Measurements from ENCODE around the gene TOP3A.

Gene TOP3A

GRCh38 chr17:18231164-18231563, 83.6 kb downstream of the TOP3A start:
- DNase-seq (ENCODE audit: low read depth) = no peak

- DNase-seq (ENCODE audit: low read depth) = no peak
These were observed 84.3 kb downstream of the TOP3A start for GRCh38 chr17:18230288-18231141.

- no peak for DNase-seq (ENCODE audit: low read depth)
These were observed 85.0 kb downstream of the TOP3A start for GRCh38 chr17:18229771-18230170.

DNA sequence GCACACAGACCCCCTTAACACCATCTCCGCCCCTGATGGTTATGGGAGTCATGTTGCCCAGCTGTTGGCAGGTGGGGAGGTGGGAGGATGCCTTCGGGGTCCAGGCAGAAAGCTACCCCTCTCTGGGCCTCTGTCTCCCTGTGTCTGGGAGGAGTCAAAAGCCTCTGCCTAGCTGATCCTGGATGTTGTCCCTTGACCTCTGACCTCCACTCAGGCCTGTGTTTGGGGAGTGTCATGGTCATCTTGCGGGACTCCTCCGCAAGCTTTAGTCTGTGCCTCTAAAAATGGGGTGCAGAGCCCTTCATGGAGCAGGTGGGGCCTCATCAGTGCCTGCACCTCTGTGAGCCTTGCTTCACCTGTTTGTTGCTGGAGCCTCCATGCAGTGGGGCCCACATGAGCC, 85.5 kb downstream of the TOP3A start:
- no peak for DNase-seq (ENCODE audit: low read depth)

GRCh38 chr17:18228176-18228682, 86.6 kb downstream of the TOP3A start:
- no peak for DNase-seq (ENCODE audit: low read depth)

GRCh38 chr17:18227635-18228034, 87.2 kb downstream of the TOP3A start:
- DNase-seq (ENCODE audit: low read depth) = no peak

GRCh38 chr17:18226284-18226945, 88.4 kb downstream of the TOP3A start:
- DNase-seq (ENCODE audit: low read depth) = no peak

DNA sequence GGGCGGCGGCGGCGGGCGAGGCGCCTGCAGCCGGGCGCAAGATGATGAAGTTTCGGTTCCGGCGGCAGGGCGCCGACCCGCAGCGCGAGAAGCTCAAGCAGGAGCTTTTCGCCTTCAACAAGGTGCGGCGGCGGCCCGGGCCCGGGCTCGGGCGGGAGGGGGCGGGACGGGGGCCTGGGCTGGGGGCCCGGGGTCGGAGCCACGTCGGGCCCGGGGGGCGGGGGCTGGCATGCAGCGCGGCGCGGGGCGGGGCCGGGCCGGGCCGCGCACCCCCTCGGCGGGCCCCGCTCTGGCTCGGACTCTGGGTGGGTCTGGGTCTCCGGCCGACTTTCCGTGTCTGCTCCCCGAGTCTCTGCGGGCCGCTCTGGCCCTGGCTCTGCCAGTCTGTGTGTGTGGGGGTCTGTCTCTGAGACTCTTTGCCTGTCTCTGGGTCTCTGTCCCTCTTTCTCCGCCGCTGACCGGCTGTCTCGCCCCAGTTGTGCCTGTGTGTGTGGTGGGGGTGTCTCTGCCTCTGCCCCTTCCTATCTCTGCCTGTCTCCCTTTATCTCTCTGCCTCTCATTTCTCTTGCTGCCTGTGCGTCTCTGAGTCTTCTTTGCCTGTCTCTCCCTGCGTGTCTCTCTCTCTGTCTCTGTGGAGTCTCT, 89.0 kb downstream of the TOP3A start:
- DNase-seq (ENCODE audit: low read depth) = no peak

GRCh38 chr17:18225121-18225641, 89.6 kb downstream of the TOP3A start, which contains the start of gene LLGL1:
TSS of gene LLGL1 (plus strand) at chr17:18225635. CDS start at chr17:18225683, 48 bp downstream.
- DNase-seq (ENCODE audit: low read depth) = peak; percentile 95

DNA sequence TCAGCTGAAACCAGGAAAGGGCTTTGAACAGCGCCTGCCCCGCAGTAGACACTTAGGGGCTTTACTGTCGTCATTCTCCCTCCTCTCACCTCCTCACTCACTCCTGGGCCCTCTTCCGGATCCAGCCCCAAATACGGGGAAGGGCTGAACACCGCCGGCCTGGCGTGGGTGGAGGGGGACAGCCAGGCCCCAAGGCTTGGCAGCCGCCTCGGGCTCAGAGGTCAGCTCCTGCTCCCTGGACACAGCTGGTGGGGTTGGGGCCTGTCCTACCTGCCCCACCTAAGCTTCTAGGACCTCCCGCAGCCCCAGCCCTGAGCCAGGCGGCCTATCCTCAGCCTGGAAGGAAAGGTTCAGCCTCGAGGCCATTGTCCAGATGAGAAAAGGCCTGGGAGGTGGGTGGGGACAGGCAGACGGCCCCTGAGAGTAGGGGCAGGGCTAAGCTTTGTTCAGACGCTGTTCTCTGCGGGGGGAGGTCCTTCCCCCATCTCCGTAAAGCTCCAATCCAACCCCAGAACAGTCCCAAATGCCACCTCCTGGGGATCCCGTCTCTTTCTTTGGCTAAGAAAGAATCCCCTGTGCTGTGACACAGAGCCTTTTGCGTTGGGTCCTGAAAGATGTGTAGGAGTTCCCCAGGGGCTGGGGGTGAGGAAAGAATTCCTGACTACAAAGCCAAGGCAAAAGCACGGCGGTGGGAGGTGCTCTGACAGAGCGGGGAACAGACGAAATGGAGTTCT, 90.2 kb downstream of the TOP3A start:
- no peak for DNase-seq (ENCODE audit: low read depth)

DNA sequence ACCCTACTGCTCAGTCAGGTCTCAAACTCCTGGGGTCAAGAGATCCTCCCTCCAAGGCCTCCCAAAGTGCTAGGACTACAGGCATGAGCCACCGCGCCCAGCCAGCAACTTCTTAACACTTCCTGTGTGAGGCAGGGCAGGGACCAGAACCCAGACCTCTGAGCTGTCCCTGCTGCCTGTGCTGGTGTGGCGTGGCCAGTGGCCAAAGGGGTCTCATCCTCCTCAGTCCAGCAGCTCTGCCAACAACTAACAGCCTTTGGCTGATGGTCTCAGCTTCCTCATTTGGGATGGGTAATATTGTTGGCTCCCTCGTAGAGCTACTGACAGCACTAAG, 90.8 kb downstream of the TOP3A start:
- DNase-seq (ENCODE audit: low read depth) = no peak
